SK-N-SH treated with all-trans-retinoic acid at 6 μM for 48 hours (cell line): ENCODE results near the gene NUTF2.

Experiments
- ARNTL ChIP-seq: fragments of 450-650 bp; formaldehyde crosslinking; IDR thresholded peaks from 2 replicates; pipeline ENCODE4 v1.5.0; 2020; ENCODE audit warnings: low read depth, mild to moderate bottlenecking, moderate library complexity, borderline replicate concordance
- BACH2 ChIP-seq: fragments of 250-450 bp; sonication (Bioruptor Pico); IDR thresholded peaks from 2 replicates; pipeline ENCODE4 v1.9.0; 2021; ENCODE audit warnings: mild to moderate bottlenecking, borderline replicate concordance
- ESRRG ChIP-seq: fragments of 250-450 bp; sonication (Bioruptor Pico); IDR thresholded peaks from 2 replicates; pipeline ENCODE4 v1.6.1; 2021; ENCODE audit warnings: mild to moderate bottlenecking
- GLIS3 ChIP-seq: fragments of 250-450 bp; sonication (Bioruptor Pico); IDR thresholded peaks from 2 replicates; pipeline ENCODE4 v1.5.0; 2020; ENCODE audit warnings: mild to moderate bottlenecking, moderate library complexity
- ISL1 ChIP-seq: fragments of 250-450 bp; sonication (Bioruptor Pico); IDR thresholded peaks from 2 replicates; pipeline ENCODE4 v2.1.2; 2022; ENCODE audit warnings: mild to moderate bottlenecking, moderate library complexity
- POU6F1 ChIP-seq: fragments of 250-450 bp; sonication (Bioruptor Pico); IDR thresholded peaks from 2 replicates; pipeline ENCODE4 v1.8.0; 2021; ENCODE audit warnings: low read depth, mild to moderate bottlenecking, moderate library complexity, borderline replicate concordance
- RARB ChIP-seq: fragments of 250-450 bp; sonication (Bioruptor Pico); IDR thresholded peaks from 2 replicates; pipeline ENCODE4 v1.8.0; 2021; ENCODE audit warnings: mild to moderate bottlenecking, moderate library complexity
- TSHZ2 ChIP-seq: fragments of 250-450 bp; sonication (Bioruptor Pico); IDR thresholded peaks from 2 replicates; pipeline ENCODE4 v1.5.0; 2020; ENCODE audit warnings: mild to moderate bottlenecking, moderate library complexity
- ZFP30 ChIP-seq: fragments of 450-650 bp; formaldehyde crosslinking; IDR thresholded peaks from 2 replicates; pipeline ENCODE4 v1.5.0; 2022; ENCODE audit warnings: mild to moderate bottlenecking, moderate library complexity
- ZNF8 ChIP-seq: fragments of 450-650 bp; formaldehyde crosslinking; IDR thresholded peaks from 2 replicates; pipeline ENCODE4 v1.5.0; 2020; ENCODE audit warnings: mild to moderate bottlenecking, moderate library complexity

DNA sequence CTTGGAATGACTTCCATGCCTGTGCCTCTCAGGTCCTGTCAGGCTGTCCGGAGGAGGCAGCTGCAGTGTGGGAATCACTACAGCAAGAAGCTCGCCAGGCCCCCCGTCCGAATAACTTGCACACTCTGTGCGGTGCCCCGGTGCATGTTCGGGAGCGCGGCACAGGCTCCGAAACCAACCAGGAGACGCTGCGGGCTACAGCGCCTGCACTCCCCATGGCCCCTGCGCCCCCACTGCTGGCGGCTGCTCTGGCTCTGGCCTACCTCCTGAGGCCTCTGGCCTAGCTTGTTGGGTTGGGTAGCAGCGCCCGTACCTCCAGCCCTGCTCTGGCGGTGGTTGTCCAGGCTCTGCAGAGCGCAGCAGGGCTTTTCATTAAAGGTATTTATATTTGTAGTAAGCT is 39.2 kb downstream of the NUTF2 start:
- TF ChIP-seq ESRRG (no peak), ZFP30 (CRISPR knock-in tag) (no peak), ISL1 (CRISPR knock-in tag) (no peak), TSHZ2 (CRISPR knock-in tag) (no peak), BACH2 (CRISPR knock-in tag) (no peak), RARB (CRISPR knock-in tag) (no peak), ARNTL (no peak), GLIS3 (no peak), POU6F1 (CRISPR knock-in tag) (no peak), ZNF8 (CRISPR knock-in tag) (no peak)
